Keratinocyte (primary cell): ENCODE data around the gene GLIPR1L1.

Source experiments
- EZH2 ChIP-seq: IDR thresholded peaks from one replicate; pipeline ENCODE4 v1.6.1; 2012; ENCODE audit warnings: inconsistent platforms, mild to moderate bottlenecking, low read length, moderate library complexity
- TF ChIP-seq, protein P1 (sequence below), 3 experiments: IDR thresholded peaks in 1 of 3; conservative IDR thresholded peaks in 1 of 3; optimal IDR thresholded peaks in 1 of 3; 2 replicates in 2 of 3; 3 replicates in 1 of 3; pipeline versions ENCODE3 to v1.5.1; 2011; ENCODE audit warnings: low read length in 3 of 3, mild to moderate bottlenecking in 3 of 3, moderate library complexity in 2 of 3, control low read depth in 1 of 3, inconsistent platforms in 1 of 3; ENCODE audit not compliant: insufficient read depth in 2 of 3; ENCODE audit errors: extremely low read depth in 1 of 3

DNA sequence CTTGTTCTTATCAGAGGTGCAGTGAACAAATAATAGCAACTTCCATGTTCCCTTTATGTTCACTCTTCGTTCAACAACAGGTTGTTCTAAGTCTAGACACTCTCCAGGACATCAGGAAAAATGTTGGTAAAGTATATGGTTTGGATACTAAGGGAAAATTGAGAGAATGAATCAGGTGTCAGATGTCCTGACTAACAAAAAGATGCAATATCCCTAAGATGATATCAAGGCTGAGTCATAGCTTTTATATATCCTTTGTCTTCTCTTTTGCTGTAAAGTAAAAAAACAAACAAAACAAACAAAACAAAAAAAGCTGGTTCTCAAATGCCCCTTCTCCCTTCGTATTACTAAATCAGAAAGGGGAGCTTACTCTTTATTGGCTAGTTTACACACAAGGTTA lies 11.1 kb downstream of the GLIPR1L1 start:
- TF ChIP-seq, protein P1, sequence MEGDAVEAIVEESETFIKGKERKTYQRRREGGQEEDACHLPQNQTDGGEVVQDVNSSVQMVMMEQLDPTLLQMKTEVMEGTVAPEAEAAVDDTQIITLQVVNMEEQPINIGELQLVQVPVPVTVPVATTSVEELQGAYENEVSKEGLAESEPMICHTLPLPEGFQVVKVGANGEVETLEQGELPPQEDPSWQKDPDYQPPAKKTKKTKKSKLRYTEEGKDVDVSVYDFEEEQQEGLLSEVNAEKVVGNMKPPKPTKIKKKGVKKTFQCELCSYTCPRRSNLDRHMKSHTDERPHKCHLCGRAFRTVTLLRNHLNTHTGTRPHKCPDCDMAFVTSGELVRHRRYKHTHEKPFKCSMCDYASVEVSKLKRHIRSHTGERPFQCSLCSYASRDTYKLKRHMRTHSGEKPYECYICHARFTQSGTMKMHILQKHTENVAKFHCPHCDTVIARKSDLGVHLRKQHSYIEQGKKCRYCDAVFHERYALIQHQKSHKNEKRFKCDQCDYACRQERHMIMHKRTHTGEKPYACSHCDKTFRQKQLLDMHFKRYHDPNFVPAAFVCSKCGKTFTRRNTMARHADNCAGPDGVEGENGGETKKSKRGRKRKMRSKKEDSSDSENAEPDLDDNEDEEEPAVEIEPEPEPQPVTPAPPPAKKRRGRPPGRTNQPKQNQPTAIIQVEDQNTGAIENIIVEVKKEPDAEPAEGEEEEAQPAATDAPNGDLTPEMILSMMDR (optimal IDR thresholded peaks at IDR 0.05 in 1 of 3, IDR thresholded peaks at IDR 0.05 in 1 of 3, conservative IDR thresholded peaks at IDR 0.05 in 1 of 3; ENCODE audit: extremely low read depth in 1 of 3, insufficient read depth in 2 of 3, low read length in 3 of 3): no peak
- no peak for TF ChIP-seq EZH2
